GM12878 (cell line): Measurements from ENCODE around the gene MUC20. TPM values are rescaled to one million over a fixed set of nuclear protein-coding genes. Genes with fewer than 3 reads are reported as not detected.

Source experiments
- ATAC-seq: fragments of 200-7000 bp; cut with Tn5 transposase; 3 replicates; pipeline ENCODE4 v1.9.1; 2020; ENCODE audit warnings: mild to moderate bottlenecking, moderate library complexity
- BruUV-seq: library from RNA; stranded (reverse); fragments of 400-500 nt; replicated peaks from 2 replicates; lab custom pipeline; 2021; lab: Mats Ljungman, UMichigan
- CTCF ChIA-PET: fragments of 300-600 bp; sonication (Branson Sonifier 250); formaldehyde crosslinking; extraction: SDS; loops from one replicate; lab custom pipeline; 2021; ENCODE audit warnings: inconsistent platforms; lab: Yijun Ruan, JAX
- POLR2A ChIA-PET: fragments of 350-600 bp; formaldehyde crosslinking; extraction: SDS; loops from one replicate; lab custom pipeline; 2021; ENCODE audit warnings: inconsistent platforms; lab: Charles Lee
- RAD21 ChIA-PET: fragments of 300-600 bp; sonication (Branson Sonifier 250); formaldehyde crosslinking; loops from one replicate; lab custom pipeline; 2023; ENCODE audit warnings: antibody characterized with exemption; ENCODE audit not compliant: unreplicated experiment; lab: Charles Lee
- SMC1A ChIA-PET: fragments of 300-600 bp; sonication (Branson Sonifier 250); formaldehyde crosslinking; loops from one replicate; lab custom pipeline; 2023; ENCODE audit not compliant: unreplicated experiment, uncharacterized antibody; lab: Charles Lee
- DNase-seq: peaks from one replicate; pipeline ENCODE4 v3.0.0-alpha.2; 2011; ENCODE audit warnings: low read depth, low spot score
- FAIRE-seq: peaks from 3 replicates; lab custom pipeline; 2011; peaks lifted over from hg19 to GRCh38; lab: Jason Lieb, UNC
- H2AFZ ChIP-seq: 2 replicates; pipeline ENCODE4 v1.6.0; 2011; ENCODE audit warnings: low read depth, low read length, control low read depth; ENCODE audit not compliant: control insufficient read depth
- H3K27ac ChIP-seq: 2 replicates; pipeline ENCODE4 v1.5.1; 2011; ENCODE audit warnings: control low read depth; ENCODE audit not compliant: control insufficient read depth, insufficient read depth
- H3K27me3 ChIP-seq, 2 experiments: replicated peaks in 1 of 2; 2 replicates each; pipeline versions ENCODE4 v1.6.0 to v1.6.1; 2011; ENCODE audit warnings: low read length in 1 of 2; ENCODE audit not compliant: control insufficient read depth in 2 of 2, insufficient read depth in 2 of 2
- H3K36me3 ChIP-seq, 2 experiments: 2 replicates each; pipeline ENCODE4 v1.5.1; 2011; ENCODE audit warnings: low read length in 1 of 2; ENCODE audit not compliant: control insufficient read depth in 2 of 2, insufficient read depth in 2 of 2
- H3K4me1 ChIP-seq: 2 replicates; pipeline ENCODE4 v1.6.1; 2011; ENCODE audit warnings: mild to moderate bottlenecking, low read length, moderate library complexity, mixed read lengths; ENCODE audit not compliant: control insufficient read depth, insufficient read depth
- H3K4me2 ChIP-seq: 2 replicates; pipeline ENCODE4 v1.6.0; 2011; ENCODE audit warnings: control low read depth; ENCODE audit not compliant: control insufficient read depth, insufficient read depth
- H3K4me3 ChIP-seq: fragments of 200-600 bp; sonication (generic); 2 replicates; pipeline ENCODE4 v1.5.1; 2016
- H3K79me2 ChIP-seq: 2 replicates; pipeline ENCODE4 v1.6.0; 2011; ENCODE audit warnings: low read length; ENCODE audit not compliant: control insufficient read depth, insufficient read depth
- H3K9ac ChIP-seq: 2 replicates; pipeline ENCODE4 v1.8.0; 2011; ENCODE audit warnings: low read length, control low read depth, mixed read lengths; ENCODE audit not compliant: control insufficient read depth, insufficient read depth
- H3K9me3 ChIP-seq: replicated peaks from 3 replicates; pipeline ENCODE4 v1.5.1; 2011; ENCODE audit warnings: mild to moderate bottlenecking, low read length; ENCODE audit not compliant: control insufficient read depth, insufficient read depth
- H4K20me1 ChIP-seq: 2 replicates; pipeline ENCODE4 v1.6.0; 2011; ENCODE audit not compliant: control insufficient read depth, insufficient read depth
- BCLAF1 ChIP-seq: fragments of 450-650 bp; IDR thresholded peaks from 2 replicates; pipeline ENCODE4 v1.6.1; 2017; ENCODE audit warnings: antibody characterized with exemption, mild to moderate bottlenecking, moderate library complexity
- NFIC ChIP-seq: IDR thresholded peaks from 2 replicates; pipeline ENCODE4 v1.6.1; 2012; ENCODE audit warnings: low read depth, mild to moderate bottlenecking, inconsistent platforms, low read length, moderate library complexity
- WGBS: methylation state at CpG from one replicate; pipeline ENCODE4 v1.1.6; 2016; ENCODE audit warnings: low lambda C conversion rate; ENCODE audit not compliant: insufficient replicate concordance, insufficient coverage; ENCODE audit errors: missing lambda C conversion rate; 5-methylcytosine and 5-hydroxymethylcytosine counted together
- in situ Hi-C: fragments of 300-500 bp; cut with MboI; formaldehyde crosslinking; loops from 9 replicates; pipeline ENCODE4 v1.14.3; 2018; ENCODE audit warnings: mixed read lengths
- intact Hi-C: fragments of 100-400 bp; cut with micrococcal nuclease; formaldehyde crosslinking; loops from one replicate; pipeline ENCODE4 v1.14.2; 2022; ENCODE audit not compliant: unreplicated experiment
- polyA plus RNA-seq, 11 experiments: library from polyadenylated mRNA; depleted of rRNA in 4 of 11; unstranded in 6 of 11; stranded (reverse) in 5 of 11; fragments of >200 nt; fragmentation: Nextera tagmentation in 4 of 11; fragmentation: Illumina TruSeq in 1 of 11; extraction: Ambion mirVana in 4 of 11; extraction: Trizol in 1 of 11; gene quantifications; 1 replicate in 1 of 11; 2 replicates in 10 of 11; pipeline versions ENCODE4 v1.2.1 to v1.2.3, GENCODE V29; 2011 to 2016; ENCODE audit warnings: inconsistent platforms in 2 of 11, missing spikeins in 2 of 11, low read depth in 1 of 11
- total RNA-seq, 4 experiments: library from RNA; depleted of rRNA in 3 of 4; stranded (reverse); fragments of >200 nt in 3 of 4; fragmentation: Illumina TruSeq in 1 of 4; extraction: Trizol in 1 of 4; gene quantifications; 2 replicates each; pipeline versions ENCODE4 v1.2.1 to v1.2.3, GENCODE V29; 2013 to 2021
- TF ChIP-seq, protein P1 (sequence below): fragments of 150-350 bp; IDR thresholded peaks from 2 replicates; pipeline ENCODE4 v1.6.1; 2014; ENCODE audit warnings: mild to moderate bottlenecking, low read depth, low read length

Gene MUC20
- total and polyA plus RNA-seq, 10 of the 15 experiments (the other 5 are each of a cell fraction or from before 2014, with no cell fraction given), result 0.04 to 0.46 (median 0.17) TPM; not detected in 3

DNA sequence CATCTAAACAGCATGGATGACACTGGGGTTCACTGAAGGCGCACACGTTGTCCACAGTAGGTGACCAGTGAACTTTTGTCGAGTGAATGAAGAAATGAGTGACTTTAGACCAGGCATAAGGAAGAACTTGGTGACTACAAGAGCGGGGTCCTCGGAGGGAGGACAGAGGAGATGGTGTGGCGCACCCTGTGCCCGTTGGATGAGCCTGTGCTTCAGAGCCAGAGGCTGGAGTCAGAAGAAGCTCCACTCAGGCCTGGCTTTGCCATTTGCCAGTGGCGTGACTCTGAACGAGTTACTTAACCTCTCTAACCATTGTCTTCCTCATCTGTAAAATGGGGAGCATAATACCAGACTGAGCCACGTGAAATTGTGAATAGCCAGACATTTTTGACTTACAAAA lies 48.8 kb downstream of the MUC20 start:
- ChIA-PET CTCF (interaction anchor here (0.6 kb wide), 1 partner anchor 64 kb away, joined by 4 read pairs; no protein-coding TSS in a partner anchor), SMC1A (no interaction called here)
- in situ Hi-C loops, result no loop called here

More for the DNA sequence above, 48.8 kb downstream of the MUC20 start:
- H3K27ac ChIP-seq, result no peak overlapping the region
- no peaks in the 10 kb centered on the region for H3K36me3 ChIP-seq
- DNase-seq (no peak), ATAC-seq (no peak), FAIRE-seq (no peak)
- 77% methylated on average over 10 of the region's 10 CpGs for WGBS
- no peaks in the 10 kb centered on the region; the same call in 2 of the 3 replicates for H3K9me3 ChIP-seq
- H3K4me1 ChIP-seq, result no peaks in the 10 kb centered on the region
- no peak overlapping the region for H3K9ac ChIP-seq
- intact Hi-C loops, result no loop called here
- RAD21 ChIA-PET, result no interaction called here
- H3K4me2 ChIP-seq, result no peak overlapping the region
- H3K27me3 ChIP-seq, result no peaks in the 10 kb centered on the region
- TF ChIP-seq NFIC, result no peak
- TF ChIP-seq, protein P1, sequence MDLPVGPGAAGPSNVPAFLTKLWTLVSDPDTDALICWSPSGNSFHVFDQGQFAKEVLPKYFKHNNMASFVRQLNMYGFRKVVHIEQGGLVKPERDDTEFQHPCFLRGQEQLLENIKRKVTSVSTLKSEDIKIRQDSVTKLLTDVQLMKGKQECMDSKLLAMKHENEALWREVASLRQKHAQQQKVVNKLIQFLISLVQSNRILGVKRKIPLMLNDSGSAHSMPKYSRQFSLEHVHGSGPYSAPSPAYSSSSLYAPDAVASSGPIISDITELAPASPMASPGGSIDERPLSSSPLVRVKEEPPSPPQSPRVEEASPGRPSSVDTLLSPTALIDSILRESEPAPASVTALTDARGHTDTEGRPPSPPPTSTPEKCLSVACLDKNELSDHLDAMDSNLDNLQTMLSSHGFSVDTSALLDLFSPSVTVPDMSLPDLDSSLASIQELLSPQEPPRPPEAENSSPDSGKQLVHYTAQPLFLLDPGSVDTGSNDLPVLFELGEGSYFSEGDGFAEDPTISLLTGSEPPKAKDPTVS, result no peak
- TF ChIP-seq BCLAF1, result no peak
- no TSS peak for BruUV-seq
- POLR2A ChIA-PET, result no interaction called here
- H3K4me3 ChIP-seq, result no peak overlapping the region
- H4K20me1 ChIP-seq, result no peaks in the 10 kb centered on the region
- no peak overlapping the region for H2AFZ ChIP-seq
- H3K79me2 ChIP-seq, result no peaks in the 10 kb centered on the region
